ENCODE measurements around the gene CACNB4.
"Not testable (repeated sequence)": the region's sequence is repeated elsewhere in the genome, so short reads cannot be mapped to it uniquely, and the experiment has no call there.

Gene CACNB4

GRCh38 chr2:151933266-151933804, 165.5 kb downstream of the CACNB4 start:
- no peak for DNase-seq

GRCh38 chr2:151931756-151932155, 167.1 kb downstream of the CACNB4 start:
- DNase-seq = no peak

GRCh38 chr2:151931030-151931611, 167.7 kb downstream of the CACNB4 start:
- no peak for DNase-seq

- no peak for DNase-seq
These were observed 168.8 kb downstream of the CACNB4 start for GRCh38 chr2:151930042-151930441.

- no peak for DNase-seq
These were observed 170.5 kb downstream of the CACNB4 start for GRCh38 chr2:151928380-151928779.

- no peak for DNase-seq
These were observed 171.2 kb downstream of the CACNB4 start for GRCh38 chr2:151927501-151928221.

GRCh38 chr2:151922845-151923666, 175.8 kb downstream of the CACNB4 start:
- DNase-seq = peak; percentile 8

GRCh38 chr2:151919786-151920185, 179.1 kb downstream of the CACNB4 start:
- no peak for DNase-seq

GRCh38 chr2:151918308-151918707, 180.5 kb downstream of the CACNB4 start:
- no peak for DNase-seq

- DNase-seq = no peak
These were observed 182.2 kb downstream of the CACNB4 start for GRCh38 chr2:151916632-151917031.

- not testable (repeated sequence) for DNase-seq
These were observed 183.2 kb downstream of the CACNB4 start for GRCh38 chr2:151915629-151916025.

GRCh38 chr2:151914989-151915628, 183.7 kb downstream of the CACNB4 start:
- DNase-seq = no peak

- no peak for DNase-seq
These were observed 190.5 kb downstream of the CACNB4 start for GRCh38 chr2:151908204-151908882.

GRCh38 chr2:151907286-151908203, 191.3 kb downstream of the CACNB4 start:
- DNase-seq = no peak

GRCh38 chr2:151906633-151906998, 192.2 kb downstream of the CACNB4 start:
- no peak for DNase-seq

GRCh38 chr2:151905963-151906632, 192.7 kb downstream of the CACNB4 start:
- no peak for DNase-seq

GRCh38 chr2:151904807-151905206, 194.0 kb downstream of the CACNB4 start:
- DNase-seq = no peak

GRCh38 chr2:151904021-151904420, 194.8 kb downstream of the CACNB4 start:
- no peak for DNase-seq

- no peak for DNase-seq
These were observed 196.0 kb downstream of the CACNB4 start for GRCh38 chr2:151902829-151903228.

GRCh38 chr2:151900331-151900730, 198.5 kb downstream of the CACNB4 start:
- DNase-seq = no peak

- DNase-seq = no peak
These were observed 199.7 kb downstream of the CACNB4 start for GRCh38 chr2:151899156-151899555.

All from CD4-positive, alpha-beta T cell treated with Interleukin-21 for 1 hour (primary cell).